MM.1S (cell line): ENCODE data around the gene CFAP99.

ENCODE experiments used
- EZH2 ChIP-seq: fragments of 300-600 bp; sonication (generic); optimal IDR thresholded peaks from 2 replicates; pipeline ENCODE3; 2017; ENCODE audit warnings: low read depth, mild to moderate bottlenecking, antibody characterized with exemption, low read length, mixed read lengths
- EZH2phosphoT487 ChIP-seq: fragments of 300-600 bp; sonication (generic); IDR thresholded peaks from 2 replicates; pipeline ENCODE4 v1.6.1; 2018; ENCODE audit warnings: antibody characterized with exemption, low read length
- TF ChIP-seq, protein P1 (sequence below): fragments of 300-600 bp; sonication (generic); IDR thresholded peaks from 2 replicates; pipeline ENCODE4 v1.5.1; 2016; ENCODE audit warnings: antibody characterized with exemption, low read length, mixed read lengths

DNA sequence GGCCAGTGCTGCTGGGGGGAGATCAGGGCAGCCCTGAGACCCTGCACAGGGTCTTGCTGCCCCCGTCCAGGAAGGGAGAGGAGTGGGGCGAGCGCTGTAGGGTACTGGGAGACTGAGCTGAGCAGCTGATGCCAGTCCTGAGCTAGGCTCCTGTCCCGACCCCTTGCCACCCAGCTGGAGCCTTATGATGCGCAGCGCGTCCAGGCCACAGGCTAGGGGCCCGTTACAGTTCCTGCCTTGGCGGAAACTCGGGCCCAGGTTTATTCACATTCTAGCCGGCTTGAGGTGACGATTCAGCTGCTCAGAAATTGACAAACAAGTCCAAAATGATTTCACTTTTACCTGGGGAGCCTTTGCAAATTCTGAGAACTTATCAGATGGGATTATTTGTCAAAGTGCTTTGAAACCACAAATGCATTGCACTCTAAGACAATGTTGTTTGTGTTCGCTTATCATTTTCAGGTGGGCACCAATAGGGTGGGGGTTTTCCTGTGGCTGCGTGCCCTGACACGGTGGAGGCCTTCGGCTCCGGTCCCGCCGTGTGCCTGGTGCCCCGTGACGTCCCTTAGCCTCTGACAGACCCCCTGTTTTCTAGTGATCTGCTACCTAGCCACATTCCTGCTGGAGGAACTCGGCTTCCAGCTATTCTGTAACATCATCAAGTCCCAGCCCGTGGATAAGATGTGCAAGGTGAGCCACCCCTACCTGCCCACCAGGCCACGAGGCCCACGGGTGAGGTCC is 18.9 kb downstream of the CFAP99 start:
- TF ChIP-seq, protein P1, sequence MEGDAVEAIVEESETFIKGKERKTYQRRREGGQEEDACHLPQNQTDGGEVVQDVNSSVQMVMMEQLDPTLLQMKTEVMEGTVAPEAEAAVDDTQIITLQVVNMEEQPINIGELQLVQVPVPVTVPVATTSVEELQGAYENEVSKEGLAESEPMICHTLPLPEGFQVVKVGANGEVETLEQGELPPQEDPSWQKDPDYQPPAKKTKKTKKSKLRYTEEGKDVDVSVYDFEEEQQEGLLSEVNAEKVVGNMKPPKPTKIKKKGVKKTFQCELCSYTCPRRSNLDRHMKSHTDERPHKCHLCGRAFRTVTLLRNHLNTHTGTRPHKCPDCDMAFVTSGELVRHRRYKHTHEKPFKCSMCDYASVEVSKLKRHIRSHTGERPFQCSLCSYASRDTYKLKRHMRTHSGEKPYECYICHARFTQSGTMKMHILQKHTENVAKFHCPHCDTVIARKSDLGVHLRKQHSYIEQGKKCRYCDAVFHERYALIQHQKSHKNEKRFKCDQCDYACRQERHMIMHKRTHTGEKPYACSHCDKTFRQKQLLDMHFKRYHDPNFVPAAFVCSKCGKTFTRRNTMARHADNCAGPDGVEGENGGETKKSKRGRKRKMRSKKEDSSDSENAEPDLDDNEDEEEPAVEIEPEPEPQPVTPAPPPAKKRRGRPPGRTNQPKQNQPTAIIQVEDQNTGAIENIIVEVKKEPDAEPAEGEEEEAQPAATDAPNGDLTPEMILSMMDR = no peak
- TF ChIP-seq EZH2 (no peak), EZH2phosphoT487 (no peak)
